Right cardiac atrium (tissue), 5 donors: ENCODE results near the gene GALNT5. TPM values are rescaled to one million over a fixed set of nuclear protein-coding genes. Genes with fewer than 3 reads are reported as not detected.

Source experiments
- ATAC-seq, 2 donors: fragments of 200-7000 bp; cut with Tn5 transposase; one replicate each; pipeline versions ENCODE4 v1.8.0 to v1.9.1; 2020; ENCODE audit warnings: moderate library complexity in 2 of 2, mild to moderate bottlenecking in 1 of 2
- DNase-seq, 3 donors: peaks; one replicate each; pipeline ENCODE4 v3.0.0-alpha.2; 2020
- H3K27ac ChIP-seq: one replicate; pipeline ENCODE4 v1.5.1; 2013; ENCODE audit warnings: mild to moderate bottlenecking, low read length, control low read depth, moderate library complexity
- H3K27me3 ChIP-seq: one replicate; pipeline ENCODE4 v1.6.1; 2013; ENCODE audit not compliant: control insufficient read depth, insufficient read depth
- H3K4me1 ChIP-seq: one replicate; pipeline ENCODE4 v1.6.1; 2013; ENCODE audit warnings: low read length; ENCODE audit not compliant: control insufficient read depth, insufficient read depth
- H3K4me3 ChIP-seq: one replicate; pipeline ENCODE4 v1.5.1; 2013; ENCODE audit warnings: low read length, control low read depth
- H3K9me3 ChIP-seq: one replicate; pipeline ENCODE4 v1.6.1; 2013; ENCODE audit warnings: low read length; ENCODE audit not compliant: control insufficient read depth
- WGBS: extraction: QIAGEN DNeasy Blood & Tissue Kit; methylation state at CpG from one replicate; pipeline ENCODE4 v1.1.7; 2013; 5-methylcytosine and 5-hydroxymethylcytosine counted together
- intact Hi-C, 4 donors: fragments of 100-400 bp; cut with DNase I; formaldehyde crosslinking; loops; one replicate each; pipeline versions ENCODE4 v1.11.0 to v1.14.0; 2022 to 2023
- polyA plus RNA-seq: library from polyadenylated mRNA; stranded (reverse); fragments of 200-250 nt; gene quantifications from one replicate; pipeline ENCODE4 v1.2.3, GENCODE V29; 2013
- total RNA-seq, 4 donors: library from RNA; stranded (reverse); fragmentation: NEBNext Ultra II Directional; extraction: Animal tissue kit (Norgen Biotek cat#: 25700); gene quantifications; one replicate each; pipeline ENCODE4 v1.2.1, GENCODE V29; 2021
- donor health status: healthy with polysubstance abuse.
- donor health status: DM: no; HTN: yes; CAD: no.
- donor health status: DM: no; HTN: no; CAD: no.
- donor health status: DM: no; HTN: yes; CAD: no; lungs with severe emphysema.
- donor health status: DM: yes; HTN: yes; CAD: no.

The GALNT5 gene
- total and polyA plus RNA-seq, 5 donors: 0.34 to 1.6 (median 0.97) TPM

DNA sequence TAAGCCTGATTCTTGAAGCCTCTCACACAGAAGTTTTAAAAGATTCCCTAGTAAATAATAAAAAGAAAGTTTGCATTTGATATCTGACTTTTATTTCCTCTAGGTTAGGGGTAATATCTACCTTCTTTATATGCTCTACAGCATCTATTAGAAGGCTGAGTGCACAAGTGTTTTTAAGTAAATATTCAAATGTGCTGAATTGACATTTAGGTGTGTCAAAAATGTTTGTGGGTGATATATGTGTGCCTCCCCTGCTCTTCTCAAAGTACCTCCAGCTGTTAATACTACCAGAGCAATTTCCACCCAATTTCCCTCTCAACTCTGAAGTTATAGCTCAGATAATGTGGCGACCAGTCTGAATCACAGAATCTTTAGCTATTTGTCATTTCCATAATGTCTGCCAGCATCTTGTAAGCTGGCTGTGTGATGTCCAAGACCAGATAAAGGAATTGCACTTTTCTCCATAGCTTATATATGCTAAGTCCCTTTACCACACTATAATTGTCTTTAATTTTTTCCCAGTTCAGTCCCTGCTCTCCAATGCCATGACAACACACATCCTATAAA lies 92.5 kb downstream of the GALNT5 start:
- intact Hi-C loops: no loop called here
- no peak for ATAC-seq
- no peaks in the 10 kb centered on the region for H3K27me3 ChIP-seq
- no peak overlapping the region for H3K4me3 ChIP-seq
- H3K27ac ChIP-seq: no peak overlapping the region
- 44% methylated on average over 1 of the region's 1 CpG for WGBS
- no peak for DNase-seq
- no peaks in the 10 kb centered on the region for H3K4me1 ChIP-seq
- H3K9me3 ChIP-seq: no peaks in the 10 kb centered on the region

DNA sequence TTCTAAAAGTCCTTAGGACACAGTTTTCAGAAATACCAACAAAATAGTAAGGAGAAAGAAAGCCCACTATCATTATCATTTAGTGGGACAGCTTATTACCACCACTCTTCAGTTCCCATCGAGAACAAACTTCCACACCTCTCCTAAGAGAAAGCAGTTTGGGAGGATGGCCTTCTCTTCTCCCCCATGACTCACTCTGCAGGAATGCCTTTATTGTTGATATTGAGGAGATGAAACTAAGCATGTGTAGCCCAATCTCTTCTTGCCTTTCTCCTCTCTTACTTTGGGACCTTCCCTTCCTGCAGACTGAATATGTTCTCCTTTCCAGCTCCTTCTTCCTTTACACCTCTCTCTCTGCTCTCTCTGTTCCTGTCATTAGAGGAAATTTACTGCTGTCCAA lies 98.1 kb downstream of the GALNT5 start:
- WGBS: 19% methylated on average over 1 of the region's 1 CpG
- Histone ChIP-seq H3K9me3 (no peaks in the 10 kb centered on the region), H3K27me3 (no peaks in the 10 kb centered on the region), H3K4me1 (no peaks in the 10 kb centered on the region), H3K4me3 (no peak overlapping the region), H3K27ac (no peak overlapping the region)
- no peak for ATAC-seq
- DNase-seq: no peak
- intact Hi-C loops: no loop called here

DNA sequence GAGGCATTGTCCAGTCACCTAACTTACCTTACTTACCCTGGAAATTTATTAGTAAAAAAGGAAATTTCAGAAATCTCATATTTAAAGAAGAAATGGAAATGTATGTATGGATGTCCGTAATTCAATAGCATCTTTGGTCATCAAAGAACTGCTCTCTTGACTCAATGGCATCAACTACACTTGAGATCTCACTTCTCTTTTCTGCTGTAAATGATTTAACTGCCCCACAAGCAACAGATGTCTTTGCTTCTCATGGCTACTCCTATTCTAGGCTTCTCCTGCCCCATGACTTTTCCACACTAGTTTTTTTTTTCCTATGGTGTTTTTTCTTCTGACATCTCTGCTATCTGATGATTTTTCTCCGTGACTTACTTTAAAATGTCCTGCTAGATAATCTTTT lies 102.1 kb downstream of the GALNT5 start:
- Histone ChIP-seq H3K4me3 (no peak overlapping the region), H3K27ac (no peak overlapping the region), H3K27me3 (no peaks in the 10 kb centered on the region), H3K9me3 (no peaks in the 10 kb centered on the region), H3K4me1 (peaks cover 2% of the 10 kb centered on the region)
- WGBS: 91% methylated on average over 2 of the region's 2 CpGs
- intact Hi-C loops: no loop called here
- DNase-seq (no peak), ATAC-seq (no peak)

DNA sequence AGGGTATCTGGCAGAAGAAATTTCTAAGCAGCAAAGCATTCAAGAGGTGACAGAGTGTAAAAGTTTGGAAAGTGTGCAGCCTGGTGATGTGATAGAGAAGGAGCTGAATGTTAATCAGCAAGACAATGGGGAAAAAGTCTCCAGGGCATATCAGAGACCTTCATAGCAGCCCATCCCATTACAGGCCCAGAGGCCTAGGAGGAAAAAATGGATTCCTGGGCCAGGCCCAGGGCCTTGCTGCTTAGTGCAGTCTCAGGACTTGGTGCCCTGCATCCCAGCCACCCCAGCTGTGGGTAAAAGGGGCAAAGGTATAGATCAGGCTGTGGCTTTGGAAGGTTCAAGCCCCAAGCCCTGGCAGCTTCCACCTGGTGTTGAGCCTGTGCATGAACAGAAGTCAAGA lies 104.0 kb downstream of the GALNT5 start:
- intact Hi-C loops: no loop called here
- Histone ChIP-seq H3K27me3 (no peaks in the 10 kb centered on the region), H3K9me3 (no peaks in the 10 kb centered on the region), H3K27ac (no peak overlapping the region), H3K4me3 (no peak overlapping the region), H3K4me1 (peaks cover 2% of the 10 kb centered on the region)
- ATAC-seq (no peak), DNase-seq (no peak)

DNA sequence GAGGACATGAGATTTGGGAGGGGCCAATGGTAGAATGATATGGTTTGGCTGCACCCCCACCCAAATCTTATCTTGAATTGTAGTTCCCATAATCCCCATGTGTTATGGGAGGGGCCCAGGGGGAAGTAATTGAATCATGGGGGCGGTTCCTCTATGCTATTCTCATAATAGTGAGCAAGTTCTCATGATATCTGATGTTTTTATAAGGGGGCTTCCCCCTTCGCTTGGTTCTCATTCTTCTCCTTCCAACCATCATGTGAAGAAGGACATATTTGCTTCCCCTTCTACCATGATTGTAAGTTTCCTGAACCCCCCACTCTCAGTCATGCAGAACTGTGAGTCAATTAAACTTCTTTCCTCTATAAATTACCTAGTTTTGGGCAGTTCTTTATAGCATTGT lies 105.1 kb downstream of the GALNT5 start:
- no peak for DNase-seq
- H3K9me3 ChIP-seq: no peaks in the 10 kb centered on the region
- intact Hi-C loops: no loop called here
- ATAC-seq: no peak
- H3K27ac ChIP-seq: no peak overlapping the region
- 94% methylated on average over 2 of the region's 2 CpGs for WGBS
- no peak overlapping the region for H3K4me3 ChIP-seq
- H3K4me1 ChIP-seq: peaks cover 2% of the 10 kb centered on the region
- H3K27me3 ChIP-seq: no peaks in the 10 kb centered on the region

DNA sequence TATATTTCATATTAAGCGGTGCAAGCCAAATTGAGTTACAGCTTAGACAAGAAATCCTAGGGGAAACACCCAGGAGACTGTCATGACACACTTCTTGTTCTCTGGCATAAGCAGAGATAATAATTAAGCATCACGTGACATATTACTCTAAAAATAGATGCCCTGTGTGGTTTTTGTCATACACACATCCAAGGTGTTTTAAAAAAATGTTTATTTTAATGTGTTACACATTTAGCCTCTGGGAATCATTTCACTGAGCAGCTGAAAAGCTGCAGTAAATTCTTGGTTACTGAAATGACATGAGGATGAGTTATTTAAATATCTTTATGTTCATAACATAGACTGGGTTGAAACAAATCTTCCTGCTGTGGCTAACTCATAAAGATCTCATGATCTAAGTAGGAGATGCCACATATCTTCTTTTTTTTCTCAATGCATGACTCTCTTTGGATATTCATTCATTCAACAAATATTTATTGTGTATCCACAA lies 106.2 kb downstream of the GALNT5 start:
- peak; percentile 43 to 55 for ATAC-seq
- H3K27ac ChIP-seq: no peak overlapping the region

More for the DNA sequence above, 106.2 kb downstream of the GALNT5 start:
- no peaks in the 10 kb centered on the region for H3K9me3 ChIP-seq
- H3K27me3 ChIP-seq: no peaks in the 10 kb centered on the region
- H3K4me1 ChIP-seq: peaks cover 2% of the 10 kb centered on the region
- H3K4me3 ChIP-seq: no peak overlapping the region
- WGBS: 31% methylated on average over 2 of the region's 2 CpGs
- intact Hi-C loops: no loop called here
- DNase-seq: no peak

Other genes starting within 250 kb of the GALNT5 start
- gene ERMN, start 68.1 kb downstream of the GALNT5 start, total RNA-seq: under 1 TPM; 0.06 to 0.40 (median 0.24) TPM
- gene ERMN, start 68.1 kb downstream of the GALNT5 start, polyA plus RNA-seq: 0.11 TPM
- gene CYTIP, start 186.4 kb downstream of the GALNT5 start, total RNA-seq: 1 to 10 TPM; 2.3 to 4.2 (median 3.2) TPM
- gene CYTIP, start 186.4 kb downstream of the GALNT5 start, polyA plus RNA-seq: 1.3 TPM